MCF 10A (cell line): ENCODE measurements around the gene GRM1. TPM values are rescaled to one million over a fixed set of nuclear protein-coding genes. Genes with fewer than 3 reads are reported as not detected.

Experiments used
- BruUV-seq: library from RNA; stranded (reverse); fragments of 400-500 nt; replicated peaks from 2 replicates; lab custom pipeline; 2021; lab: Mats Ljungman, UMichigan
- CTCF ChIA-PET: fragments of 300-600 bp; sonication (Branson Sonifier 250); formaldehyde crosslinking; extraction: SDS; loops from one replicate; lab custom pipeline; 2021; ENCODE audit warnings: antibody characterized with exemption, inconsistent platforms; lab: Yijun Ruan, JAX
- POLR2A ChIA-PET: fragments of 300-600, 350-650 bp; sonication (Branson Sonifier 250); formaldehyde crosslinking; extraction: SDS; loops from one replicate; lab custom pipeline; 2020; ENCODE audit warnings: antibody characterized with exemption, inconsistent platforms; lab: Yijun Ruan, JAX
- DNase-seq: peaks from one replicate; pipeline ENCODE4 v3.0.0-alpha.2; 2018; ENCODE audit not compliant: unreplicated experiment
- H3K27ac Mint-ChIP-seq: one replicate; pipeline ENCODE4 v1.8.0; 2022; ENCODE audit warnings: mild to moderate bottlenecking, low read depth, mixed read lengths; ENCODE audit not compliant: unreplicated experiment
- H3K27me3 Mint-ChIP-seq: one replicate; pipeline ENCODE4 v1.8.0; 2022; ENCODE audit warnings: mixed read lengths; ENCODE audit not compliant: insufficient read depth, unreplicated experiment
- H3K36me3 Mint-ChIP-seq: one replicate; pipeline ENCODE4 v1.8.0; 2022; ENCODE audit warnings: mild to moderate bottlenecking, moderate library complexity, mixed read lengths; ENCODE audit not compliant: insufficient read depth, unreplicated experiment
- H3K4me1 Mint-ChIP-seq: one replicate; pipeline ENCODE4 v1.8.0; 2022; ENCODE audit warnings: mixed read lengths; ENCODE audit not compliant: insufficient read depth, unreplicated experiment
- H3K4me3 Mint-ChIP-seq: one replicate; pipeline ENCODE4 v1.8.0; 2022; ENCODE audit warnings: mild to moderate bottlenecking, moderate library complexity, mixed read lengths; ENCODE audit not compliant: unreplicated experiment
- H3K9me3 Mint-ChIP-seq: one replicate; pipeline ENCODE4 v1.8.0; 2022; ENCODE audit warnings: mixed read lengths; ENCODE audit not compliant: unreplicated experiment
- CTCF ChIP-seq: fragments of 200-600 bp; IDR thresholded peaks from one replicate; pipeline ENCODE4 v1.8.0; 2022; ENCODE audit warnings: antibody characterized with exemption, mild to moderate bottlenecking; ENCODE audit not compliant: unreplicated experiment
- intact Hi-C: fragments of 100-400 bp; cut with micrococcal nuclease; formaldehyde crosslinking; loops from 2 replicates; pipeline ENCODE4 v1.14.1; 2022
- total RNA-seq: library from RNA; stranded (reverse); gene quantifications from 2 replicates; pipeline ENCODE4 v1.2.3, GENCODE V29; 2022

The GRM1 gene
- total RNA-seq, 1 experiment from 2014 or later: not detected

GRCh38 chr6:146389740-146390139 lies 360.9 kb downstream of the GRM1 start:
- intact Hi-C loops: no loop called here
- Mint-ChIP-seq H3K27ac (no peak overlapping the region), H3K4me3 (no peak overlapping the region), H3K36me3 (no peaks in the 10 kb centered on the region), H3K9me3 (no peaks in the 10 kb centered on the region), H3K27me3 (no peaks in the 10 kb centered on the region), H3K4me1 (no peaks in the 10 kb centered on the region)
- no peak for TF ChIP-seq CTCF
- BruUV-seq: no TSS peak
- CTCF ChIA-PET: interaction anchor here (0.6 to 1.4 kb wide), 2 partner anchors 42 to 1425 kb away, joined by 3 to 4 read pairs; no protein-coding TSS in a partner anchor
- DNase-seq: no peak
- POLR2A ChIA-PET: no interaction called here

- Mint-ChIP-seq H3K4me3 (no peak overlapping the region), H3K4me1 (no peaks in the 10 kb centered on the region), H3K27me3 (peaks cover 12% of the 10 kb centered on the region), H3K9me3 (peaks cover 7% of the 10 kb centered on the region), H3K36me3 (no peaks in the 10 kb centered on the region), H3K27ac (no peak overlapping the region)
- CTCF ChIA-PET: no interaction called here
- no TSS peak for BruUV-seq
- DNase-seq: no peak
- intact Hi-C loops: no loop called here
- no peak for TF ChIP-seq CTCF
- POLR2A ChIA-PET: no interaction called here
These were observed 368.8 kb downstream of the GRM1 start for GRCh38 chr6:146397638-146398037.

- Mint-ChIP-seq H3K27me3 (peaks cover 12% of the 10 kb centered on the region), H3K36me3 (no peaks in the 10 kb centered on the region), H3K4me3 (no peak overlapping the region), H3K4me1 (no peaks in the 10 kb centered on the region), H3K9me3 (peaks cover 21% of the 10 kb centered on the region), H3K27ac (no peak overlapping the region)
- POLR2A ChIA-PET: interaction anchor here (0.6 to 1.6 kb wide), 3 partner anchors 9 to 733 kb away, joined by 3 to 5 read pairs (median 5); no protein-coding TSS in a partner anchor
- no peak for TF ChIP-seq CTCF
- intact Hi-C loops: no loop called here
- BruUV-seq: no TSS peak
- no peak for DNase-seq
- CTCF ChIA-PET: no interaction called here
These were observed 373.6 kb downstream of the GRM1 start for GRCh38 chr6:146402476-146402875.

- no peak for TF ChIP-seq CTCF
These were observed 379.7 kb downstream of the GRM1 start for GRCh38 chr6:146408583-146408982.

More at GRCh38 chr6:146408583-146408982, 379.7 kb downstream of the GRM1 start:
- Mint-ChIP-seq H3K27ac (no peak overlapping the region), H3K36me3 (no peaks in the 10 kb centered on the region), H3K9me3 (peaks cover 14% of the 10 kb centered on the region), H3K27me3 (no peaks in the 10 kb centered on the region), H3K4me3 (no peak overlapping the region), H3K4me1 (peaks cover 16% of the 10 kb centered on the region)
- BruUV-seq: no TSS peak
- ChIA-PET POLR2A (interaction anchor here (0.5 kb wide), 1 partner anchor 1889 kb away, joined by 3 read pairs; no protein-coding TSS in a partner anchor), CTCF (no interaction called here)
- no peak for DNase-seq
- intact Hi-C loops: no loop called here
